Mammary epithelial cell (primary cell): ENCODE data around the gene AIG1.

ENCODE experiments used
- EZH2 ChIP-seq: IDR thresholded peaks from 2 replicates; pipeline ENCODE4 v1.6.1; 2012; ENCODE audit warnings: low read length, inconsistent platforms, borderline replicate concordance
- TF ChIP-seq, protein P1 (sequence below), 2 donors: IDR thresholded peaks in 1 of 2; conservative IDR thresholded peaks in 1 of 2; 2 replicates each; pipeline ENCODE4 v1.5.1; 2011 to 2012; ENCODE audit warnings: inconsistent platforms in 2 of 2, low read length in 2 of 2, mild to moderate bottlenecking in 2 of 2, control low read depth in 1 of 2, low read depth in 1 of 2; ENCODE audit not compliant: insufficient read depth in 1 of 2; ENCODE audit errors: extremely low read depth in 1 of 2

GRCh38 chr6:143290206-143290605 lies 229.5 kb downstream of the AIG1 start:
- TF ChIP-seq, protein P1, sequence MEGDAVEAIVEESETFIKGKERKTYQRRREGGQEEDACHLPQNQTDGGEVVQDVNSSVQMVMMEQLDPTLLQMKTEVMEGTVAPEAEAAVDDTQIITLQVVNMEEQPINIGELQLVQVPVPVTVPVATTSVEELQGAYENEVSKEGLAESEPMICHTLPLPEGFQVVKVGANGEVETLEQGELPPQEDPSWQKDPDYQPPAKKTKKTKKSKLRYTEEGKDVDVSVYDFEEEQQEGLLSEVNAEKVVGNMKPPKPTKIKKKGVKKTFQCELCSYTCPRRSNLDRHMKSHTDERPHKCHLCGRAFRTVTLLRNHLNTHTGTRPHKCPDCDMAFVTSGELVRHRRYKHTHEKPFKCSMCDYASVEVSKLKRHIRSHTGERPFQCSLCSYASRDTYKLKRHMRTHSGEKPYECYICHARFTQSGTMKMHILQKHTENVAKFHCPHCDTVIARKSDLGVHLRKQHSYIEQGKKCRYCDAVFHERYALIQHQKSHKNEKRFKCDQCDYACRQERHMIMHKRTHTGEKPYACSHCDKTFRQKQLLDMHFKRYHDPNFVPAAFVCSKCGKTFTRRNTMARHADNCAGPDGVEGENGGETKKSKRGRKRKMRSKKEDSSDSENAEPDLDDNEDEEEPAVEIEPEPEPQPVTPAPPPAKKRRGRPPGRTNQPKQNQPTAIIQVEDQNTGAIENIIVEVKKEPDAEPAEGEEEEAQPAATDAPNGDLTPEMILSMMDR (conservative IDR thresholded peaks at IDR 0.05 in 1 of 2, IDR thresholded peaks at IDR 0.05 in 1 of 2; ENCODE audit: extremely low read depth in 1 of 2, insufficient read depth in 1 of 2, low read depth in 1 of 2, low read length in 2 of 2): no peak
- TF ChIP-seq EZH2: no peak
